GM21447 (cell line): ENCODE results near the gene TBX6.
A peak's percentile ranks its signal among the peaks of the same experiment; 100 is the strongest.
"Not testable (repeated sequence)": the region's sequence is repeated elsewhere in the genome, so short reads cannot be mapped to it uniquely, and the experiment has no call there.

Experiments
- ATAC-seq: cut with Tn5 transposase; IDR thresholded peaks from one replicate; pipeline ENCODE4 v1.9.1; 2021; ENCODE audit not compliant: unreplicated experiment

The TBX6 gene, protein sequence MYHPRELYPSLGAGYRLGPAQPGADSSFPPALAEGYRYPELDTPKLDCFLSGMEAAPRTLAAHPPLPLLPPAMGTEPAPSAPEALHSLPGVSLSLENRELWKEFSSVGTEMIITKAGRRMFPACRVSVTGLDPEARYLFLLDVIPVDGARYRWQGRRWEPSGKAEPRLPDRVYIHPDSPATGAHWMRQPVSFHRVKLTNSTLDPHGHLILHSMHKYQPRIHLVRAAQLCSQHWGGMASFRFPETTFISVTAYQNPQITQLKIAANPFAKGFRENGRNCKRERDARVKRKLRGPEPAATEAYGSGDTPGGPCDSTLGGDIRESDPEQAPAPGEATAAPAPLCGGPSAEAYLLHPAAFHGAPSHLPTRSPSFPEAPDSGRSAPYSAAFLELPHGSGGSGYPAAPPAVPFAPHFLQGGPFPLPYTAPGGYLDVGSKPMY

GRCh38 chr16:30091474-30092372, at the start of gene TBX6:
TSS of gene TBX6 (minus strand) at chr16:30091924. CDS start at chr16:30091193, 731 bp downstream.
- peak; percentile 55 for ATAC-seq

DNA sequence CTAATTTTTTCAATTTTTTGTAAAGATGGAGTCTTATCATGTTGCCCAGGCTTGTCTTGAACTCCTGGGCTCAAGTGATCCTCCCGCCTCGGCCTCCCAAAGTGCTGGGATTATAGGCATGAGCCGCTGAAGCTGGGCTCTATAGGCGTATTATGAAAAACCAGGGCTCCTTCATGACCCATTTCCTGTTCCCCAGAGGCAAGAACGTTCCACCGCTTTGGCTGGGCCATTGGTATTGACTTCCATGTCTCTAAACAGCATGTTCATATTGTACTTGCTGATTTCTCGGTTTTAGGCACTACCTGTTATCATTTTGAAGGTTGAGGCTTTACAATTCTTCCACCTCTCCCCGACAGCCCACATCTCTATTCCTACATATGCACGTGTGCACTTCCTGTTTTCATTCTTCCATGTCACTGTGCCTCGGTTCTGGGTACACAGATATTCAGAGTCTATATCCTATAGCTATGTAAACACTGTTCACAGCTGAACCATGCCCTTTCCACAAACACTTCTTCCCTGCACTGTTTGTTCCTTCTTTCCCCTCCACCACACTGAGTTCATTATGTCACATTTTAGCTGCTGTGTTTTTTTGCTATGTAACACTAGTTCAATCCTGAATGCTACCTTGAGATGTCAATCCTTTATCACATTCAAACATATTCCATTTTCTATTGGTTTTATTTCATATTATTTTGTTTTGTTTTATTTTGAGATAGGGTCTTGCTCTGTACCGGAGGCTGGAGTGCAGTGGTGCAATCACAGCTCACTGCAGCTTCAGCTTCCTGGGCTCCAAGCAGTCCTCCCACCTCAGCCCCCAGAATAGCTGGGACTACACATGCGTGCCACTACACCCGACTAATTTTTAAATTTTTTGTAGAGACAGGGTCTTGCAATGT, 48.1 kb upstream of the TBX6 start:
- ATAC-seq: no peak

DNA sequence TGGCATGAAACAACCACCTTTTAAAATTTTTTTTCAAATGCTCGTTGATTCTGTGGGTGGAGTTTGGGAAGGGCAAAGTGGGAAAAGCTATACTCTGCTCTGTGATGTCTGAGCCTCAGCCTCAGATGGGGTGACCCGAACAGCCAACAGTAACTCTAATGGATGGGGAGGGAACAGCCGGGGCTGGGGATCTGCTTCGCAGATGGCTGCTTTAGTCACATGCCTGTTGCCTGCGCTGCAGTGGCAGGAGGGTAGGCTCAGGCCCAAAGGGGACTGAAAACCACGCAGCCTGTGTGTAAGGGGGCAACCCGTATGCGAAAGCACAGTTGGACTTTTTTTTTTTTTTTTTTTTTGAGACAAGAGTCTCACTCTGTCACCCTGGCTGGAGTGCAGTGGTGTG, 46.2 kb upstream of the TBX6 start:
- no peak for ATAC-seq

GRCh38 chr16:30136971-30137605, 45.4 kb upstream of the TBX6 start:
- ATAC-seq: no peak

DNA sequence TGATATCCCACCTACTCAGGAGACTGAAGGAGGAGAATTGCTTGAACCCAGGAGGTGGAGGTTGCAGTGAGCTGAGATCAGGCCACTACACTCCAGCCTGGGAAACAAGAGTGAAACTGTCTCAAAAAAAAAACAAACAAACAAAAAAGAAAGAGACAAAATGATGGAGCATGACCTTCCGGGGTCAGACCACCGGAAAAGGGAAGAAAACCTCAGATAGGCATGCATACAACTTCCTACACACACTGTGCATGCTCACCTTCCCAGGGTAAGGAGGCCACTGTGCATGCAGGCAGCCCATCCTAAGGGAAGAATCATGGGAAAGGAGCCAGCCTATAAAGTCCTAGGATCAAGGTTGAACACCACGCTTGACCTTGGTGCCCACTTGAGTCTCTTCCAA, 40.9 kb upstream of the TBX6 start:
- no peak for ATAC-seq

DNA sequence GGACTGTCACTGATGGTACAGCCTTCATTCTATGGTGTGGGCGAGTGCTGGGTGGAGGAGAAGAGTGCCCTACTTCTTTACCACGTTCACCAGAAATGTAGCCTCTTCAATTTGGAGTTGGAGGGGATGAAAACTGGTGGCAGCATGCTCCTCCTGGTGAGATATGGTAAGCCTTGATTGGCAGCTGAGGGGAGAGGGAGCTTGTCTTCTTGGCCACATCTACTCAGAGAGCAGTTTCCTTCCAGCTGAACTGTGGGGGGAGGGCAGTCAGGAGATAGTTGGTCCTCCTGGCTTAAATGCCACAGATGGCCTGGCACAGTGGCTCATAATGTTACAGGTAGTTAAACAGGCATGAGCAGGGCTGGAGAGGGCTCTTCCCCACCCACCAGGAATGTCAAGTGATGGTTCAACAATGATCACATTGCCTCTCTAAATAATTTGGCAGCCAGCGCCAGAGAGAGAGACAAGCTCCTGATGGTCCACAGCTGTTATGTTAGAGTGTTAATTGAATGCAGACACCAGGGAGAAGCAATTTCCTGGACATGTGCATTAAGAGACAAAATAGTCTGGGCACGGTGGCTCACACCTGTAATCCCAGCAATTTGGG, 40.2 kb upstream of the TBX6 start:
- no peak for ATAC-seq

DNA sequence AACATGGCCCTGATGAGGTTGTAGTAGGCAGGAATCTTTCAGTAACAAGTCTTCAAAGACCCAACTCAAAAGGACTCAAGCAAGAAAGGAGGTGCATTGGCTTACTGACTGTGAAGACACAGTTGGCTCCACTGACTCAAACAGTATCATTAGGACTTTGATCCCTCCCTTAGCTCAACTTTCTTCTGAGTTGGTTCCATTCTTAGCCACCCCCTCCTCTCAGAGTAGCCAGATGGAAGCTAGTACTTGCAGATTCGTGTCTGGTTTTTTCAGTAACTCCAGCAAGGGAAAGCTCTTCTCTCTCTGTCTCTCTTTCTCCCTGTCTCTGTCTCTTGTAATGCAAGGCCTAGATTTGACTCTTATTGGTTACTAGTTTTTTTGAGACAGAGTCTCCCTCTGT, 36.3 kb upstream of the TBX6 start:
- ATAC-seq: no peak

DNA sequence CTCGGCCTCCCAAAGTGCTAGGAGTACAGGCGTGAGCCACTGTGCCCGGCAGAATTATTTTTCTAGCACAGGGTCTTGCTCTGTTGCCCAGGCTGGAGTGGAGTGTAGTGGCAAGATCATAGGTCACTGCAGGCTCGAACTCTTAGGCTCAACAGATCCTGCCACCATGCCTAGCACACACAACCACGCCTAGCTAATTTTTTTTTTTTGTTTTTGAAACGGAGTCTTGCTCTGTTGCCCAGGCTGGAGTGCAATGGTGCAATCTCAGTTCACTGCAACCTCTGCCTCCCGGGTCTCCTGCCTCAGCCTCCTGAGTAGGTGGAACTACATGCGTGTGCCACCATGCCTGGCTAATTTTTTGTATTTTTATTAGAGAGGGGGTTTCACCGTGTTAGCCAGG, 34.0 kb upstream of the TBX6 start:
- not testable (repeated sequence) for ATAC-seq

DNA sequence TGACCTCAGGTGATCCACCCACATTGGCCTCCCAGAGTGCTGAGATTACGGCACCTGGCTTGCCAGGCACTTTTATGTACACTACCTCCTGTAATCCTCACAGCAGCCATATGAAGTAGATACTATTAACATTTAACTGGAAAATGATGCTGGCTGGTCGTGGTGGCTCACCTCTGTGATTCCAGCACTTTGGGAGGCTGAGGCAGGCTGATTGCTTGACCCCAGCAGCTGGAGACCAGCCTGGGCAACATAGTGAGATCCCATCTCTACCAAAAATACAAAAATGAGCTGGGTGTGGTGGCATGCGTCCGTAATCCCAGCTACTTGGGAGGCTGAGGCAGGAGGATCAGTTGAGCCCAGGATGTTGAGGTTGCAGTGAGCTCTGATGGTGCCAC, 33.3 kb upstream of the TBX6 start:
- no peak for ATAC-seq

GRCh38 chr16:30122604-30123160, 31.0 kb upstream of the TBX6 start:
- ATAC-seq: no peak

GRCh38 chr16:30121741-30122571, 30.2 kb upstream of the TBX6 start:
- ATAC-seq: no peak

DNA sequence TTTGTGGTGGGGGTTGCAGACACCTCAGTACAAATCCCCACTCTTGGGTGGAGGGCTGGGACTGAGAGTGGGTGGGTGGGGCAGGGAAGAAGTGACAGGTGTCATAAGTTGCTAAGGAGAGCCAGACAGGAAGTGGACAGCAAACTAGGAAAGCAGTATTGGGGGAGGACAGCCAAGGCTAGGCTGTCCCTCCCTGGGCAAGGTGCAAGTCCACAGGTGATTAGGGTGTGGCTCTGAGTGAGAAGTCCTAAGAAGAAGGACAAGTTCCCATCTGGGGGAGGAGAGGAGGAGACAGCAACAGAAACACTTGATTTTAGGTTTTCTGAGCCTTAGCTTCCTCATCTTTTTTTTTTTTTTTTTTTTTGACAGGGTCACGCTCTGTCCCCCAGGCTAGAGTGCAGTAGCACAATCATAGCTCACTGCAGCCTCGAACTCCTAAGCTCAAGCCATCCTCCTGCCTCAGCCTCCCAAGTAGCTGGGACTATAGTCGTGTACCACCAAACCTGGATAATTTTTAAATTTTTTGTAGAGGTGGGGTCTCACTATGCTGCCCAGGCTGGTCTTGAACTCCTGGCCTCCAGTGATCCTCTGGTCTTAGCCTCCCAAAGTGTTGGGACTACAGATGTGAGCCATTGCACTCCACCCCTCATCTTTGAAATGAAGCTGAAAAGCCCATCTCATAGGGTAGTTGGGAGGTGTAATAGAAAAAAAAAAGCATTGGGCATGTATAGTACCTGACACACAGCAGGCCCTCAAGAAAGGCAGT, 28.8 kb upstream of the TBX6 start:
- ATAC-seq: no peak

DNA sequence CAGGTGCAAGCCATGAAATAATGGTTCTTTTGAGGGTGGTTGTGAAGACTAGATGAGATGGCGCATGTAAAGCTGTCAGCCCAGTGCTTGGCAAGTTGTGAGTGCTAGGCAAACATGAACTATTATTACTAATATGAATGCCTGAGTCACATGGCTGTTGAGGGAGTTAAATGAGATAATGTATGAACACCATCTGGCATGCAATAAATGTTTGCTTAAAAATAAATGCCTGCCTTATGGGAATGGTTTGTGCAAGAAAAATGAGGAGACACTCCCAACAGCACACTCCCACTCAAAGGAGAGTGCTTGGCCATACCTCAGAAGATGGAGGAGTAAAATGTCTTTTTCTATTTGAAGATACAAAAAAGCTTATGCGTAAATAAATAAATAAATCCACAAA, 27.7 kb upstream of the TBX6 start:
- ATAC-seq: no peak

DNA sequence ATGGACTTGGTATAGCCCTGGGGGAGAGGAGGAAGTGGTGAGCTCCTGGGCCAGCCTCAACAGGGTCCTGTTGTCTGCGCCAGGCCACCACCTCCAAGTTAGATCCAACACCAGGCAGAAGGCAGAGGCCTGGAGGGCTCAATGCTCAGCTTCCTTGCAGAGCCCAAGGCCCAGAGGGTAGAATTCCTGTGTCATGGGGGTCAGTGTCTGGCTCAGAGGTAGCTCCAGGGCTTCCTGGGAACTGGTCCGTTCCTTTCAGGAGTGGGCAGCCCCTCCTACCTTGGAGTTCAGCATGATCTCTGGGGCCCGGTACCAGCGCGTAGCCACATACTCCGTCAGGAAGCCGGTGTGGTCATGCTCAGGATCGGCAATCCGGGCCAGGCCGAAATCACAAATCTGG, 26.0 kb upstream of the TBX6 start:
- no peak for ATAC-seq

DNA sequence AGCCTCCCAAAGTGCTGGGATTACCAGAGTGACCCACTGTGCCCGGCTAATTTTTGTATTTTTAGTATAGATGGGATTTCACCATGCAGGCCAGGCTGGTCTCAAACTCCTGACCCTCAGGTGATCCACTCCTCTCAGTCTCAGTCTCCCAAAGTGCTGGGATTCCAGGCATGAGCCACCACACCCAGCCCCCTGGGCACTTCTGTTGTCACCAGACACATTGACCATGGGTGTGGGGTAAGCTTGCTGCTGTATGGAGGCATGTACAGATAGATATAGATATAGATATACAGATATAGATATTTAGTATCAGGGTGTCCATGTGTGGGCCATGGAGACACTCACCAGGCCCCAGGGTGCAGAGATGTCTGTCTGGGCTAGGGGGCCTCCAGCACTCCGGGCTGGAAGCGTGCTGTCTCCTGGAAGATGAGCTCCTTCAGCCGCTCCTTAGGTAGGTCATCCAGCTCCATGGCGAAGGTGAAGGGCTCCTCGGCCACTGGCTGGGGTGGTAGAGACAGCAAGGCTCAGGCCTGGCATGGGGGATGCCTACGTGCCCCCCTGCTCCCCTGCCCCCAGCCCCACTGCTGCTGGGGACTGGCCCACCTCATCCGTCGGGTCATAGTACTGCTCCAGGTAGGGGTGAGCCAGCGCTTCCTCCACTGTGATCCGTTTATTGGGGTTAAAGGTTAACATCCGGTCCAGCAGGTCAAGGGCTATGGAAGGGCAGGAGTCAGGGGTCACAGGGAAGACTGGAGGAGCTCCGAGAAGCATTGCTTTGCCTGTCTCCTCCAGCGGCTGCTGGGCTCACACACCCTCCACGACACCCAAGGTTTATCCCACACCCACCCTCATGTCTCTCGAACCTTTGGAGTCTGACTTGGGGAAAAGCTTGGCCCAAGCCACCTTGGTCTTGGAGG, 24.8 kb upstream of the TBX6 start:
- no peak for ATAC-seq

DNA sequence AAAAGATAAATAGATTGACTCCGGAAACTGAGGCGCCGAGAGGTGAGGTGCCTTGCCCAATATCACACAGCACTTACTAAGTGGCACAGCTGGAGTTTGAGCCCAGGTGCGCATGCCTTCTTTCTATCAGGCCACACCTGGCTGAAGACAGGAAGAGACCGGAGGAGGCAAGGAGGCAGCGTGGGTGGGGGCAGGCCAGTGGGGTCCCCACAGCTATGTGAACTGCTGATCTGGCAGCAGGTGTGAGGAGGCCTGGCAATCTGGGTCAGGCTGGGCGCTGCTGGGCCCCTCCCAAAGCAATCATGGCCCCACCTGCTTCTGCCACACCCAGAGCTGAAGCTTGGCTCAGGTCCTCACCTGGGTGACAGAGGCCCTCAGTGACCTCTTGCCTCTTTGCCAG, 23.5 kb upstream of the TBX6 start:
- no peak for ATAC-seq

GRCh38 chr16:30114833-30115232, 23.1 kb upstream of the TBX6 start:
- not testable (repeated sequence) for ATAC-seq
